GM12878 (cell line): ENCODE results near the gene PLAGL1.

Experiments used
- CHD2 ChIP-seq: IDR thresholded peaks from 2 replicates; pipeline ENCODE4 v1.6.1; 2011; ENCODE audit warnings: low read depth, low read length, improper control_type of control experiment, borderline replicate concordance
- EP300 ChIP-seq, 2 experiments: fragments of 150-350 bp in 1 of 2; IDR thresholded peaks; 2 replicates each; pipeline ENCODE4 v1.6.1; 2011 to 2012; ENCODE audit warnings: low read depth in 2 of 2, low read length in 2 of 2, borderline replicate concordance in 1 of 2, improper control_type of control experiment in 1 of 2, inconsistent platforms in 1 of 2; ENCODE audit not compliant: control insufficient read depth in 1 of 2

GRCh38 chr6:143902827-143903226, 105.2 kb downstream of the PLAGL1 start:
- TF ChIP-seq CHD2 (no peak), EP300 (IDR thresholded peaks at IDR 0.05; ENCODE audit: borderline replicate concordance in 1 of 2, control insufficient read depth in 1 of 2, low read depth in 2 of 2, low read length in 2 of 2) (no peak)
